Uterus (tissue), 2 donors: ENCODE measurements around the gene FLOT1.

ENCODE experiments used
- POLR2A ChIP-seq, 2 donors: fragments of 450-650 bp; IDR thresholded peaks; one replicate each; pipeline ENCODE4 v1.6.1; 2016; ENCODE audit warnings: antibody characterized with exemption in 2 of 2, mild to moderate bottlenecking in 1 of 2, moderate library complexity in 1 of 2
- TF ChIP-seq, protein P1 (sequence below), 4 experiments: fragments of 200-600 bp in 2 of 4; fragments of 450-650 bp in 2 of 4; sonication (generic) in 2 of 4; IDR thresholded peaks; one replicate each; pipeline ENCODE4 v1.5.1; 2016 to 2019; ENCODE audit warnings: antibody characterized with exemption in 4 of 4, mild to moderate bottlenecking in 2 of 4, moderate library complexity in 1 of 4

DNA sequence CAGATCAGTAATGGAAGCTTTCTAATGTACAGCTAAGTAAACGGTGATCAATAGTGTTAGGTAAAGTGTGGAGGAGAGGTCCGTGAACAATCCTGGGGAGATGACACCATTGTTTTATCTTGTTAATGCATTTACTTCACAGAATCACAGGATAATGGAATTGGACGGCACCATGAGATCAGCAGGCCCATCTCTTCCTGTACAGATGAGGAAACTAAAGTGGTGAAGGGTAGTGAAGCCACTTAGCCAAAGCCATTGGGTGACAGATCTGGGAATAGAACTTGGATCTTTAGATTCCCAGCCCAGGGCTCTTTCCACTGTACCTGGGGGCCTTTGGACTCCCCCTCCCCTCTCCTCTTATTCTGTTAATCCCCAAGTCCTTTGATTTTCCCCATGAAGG, 28.1 kb upstream of the FLOT1 start:
- TF ChIP-seq, protein P1, sequence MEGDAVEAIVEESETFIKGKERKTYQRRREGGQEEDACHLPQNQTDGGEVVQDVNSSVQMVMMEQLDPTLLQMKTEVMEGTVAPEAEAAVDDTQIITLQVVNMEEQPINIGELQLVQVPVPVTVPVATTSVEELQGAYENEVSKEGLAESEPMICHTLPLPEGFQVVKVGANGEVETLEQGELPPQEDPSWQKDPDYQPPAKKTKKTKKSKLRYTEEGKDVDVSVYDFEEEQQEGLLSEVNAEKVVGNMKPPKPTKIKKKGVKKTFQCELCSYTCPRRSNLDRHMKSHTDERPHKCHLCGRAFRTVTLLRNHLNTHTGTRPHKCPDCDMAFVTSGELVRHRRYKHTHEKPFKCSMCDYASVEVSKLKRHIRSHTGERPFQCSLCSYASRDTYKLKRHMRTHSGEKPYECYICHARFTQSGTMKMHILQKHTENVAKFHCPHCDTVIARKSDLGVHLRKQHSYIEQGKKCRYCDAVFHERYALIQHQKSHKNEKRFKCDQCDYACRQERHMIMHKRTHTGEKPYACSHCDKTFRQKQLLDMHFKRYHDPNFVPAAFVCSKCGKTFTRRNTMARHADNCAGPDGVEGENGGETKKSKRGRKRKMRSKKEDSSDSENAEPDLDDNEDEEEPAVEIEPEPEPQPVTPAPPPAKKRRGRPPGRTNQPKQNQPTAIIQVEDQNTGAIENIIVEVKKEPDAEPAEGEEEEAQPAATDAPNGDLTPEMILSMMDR (IDR thresholded peaks at IDR 0.05): no peak
- TF ChIP-seq POLR2A (IDR thresholded peaks at IDR 0.05): no peak
